CD4-positive, alpha-beta T cell (primary cell): ENCODE data around the gene XPR1. TPM values are rescaled to one million over a fixed set of nuclear protein-coding genes. Genes with fewer than 3 reads are reported as not detected.

Source experiments
- ATAC-seq: fragments of 200-7000 bp; cut with Tn5 transposase; one replicate; pipeline ENCODE4 v1.10.0; 2022; ENCODE audit warnings: mild to moderate bottlenecking; ENCODE audit not compliant: poor library complexity
- CTCF ChIA-PET: fragments of 350-600 bp; sonication (Branson Sonifier 250); formaldehyde crosslinking; loops from one replicate; lab custom pipeline; 2021; ENCODE audit warnings: antibody characterized with exemption, inconsistent platforms; lab: Charles Lee
- POLR2A ChIA-PET: fragments of 350-600 bp; sonication (Branson Sonifier 250); formaldehyde crosslinking; loops from one replicate; lab custom pipeline; 2021; ENCODE audit warnings: antibody characterized with exemption, inconsistent platforms; lab: Charles Lee
- DNase-seq, 14 experiments: peaks; one replicate each; pipeline ENCODE4 v3.0.0-alpha.2; 2013 to 2020; ENCODE audit warnings: mixed read lengths in 2 of 14
- H3K27ac ChIP-seq, 2 donors: one replicate each; pipeline versions ENCODE4 v1.5.1 to v1.7.0; 2013; ENCODE audit warnings: low read length in 2 of 2, low read depth in 1 of 2, mild to moderate bottlenecking in 1 of 2
- H3K27me3 ChIP-seq, 2 experiments: 1 replicate in 1 of 2; 2 replicates in 1 of 2; pipeline versions ENCODE4 v1.6.1 to v1.7.0; 2013; ENCODE audit warnings: low read length in 2 of 2, control low read depth in 1 of 2, mild to moderate bottlenecking in 1 of 2, moderate library complexity in 1 of 2; ENCODE audit not compliant: insufficient read depth in 2 of 2, control insufficient read depth in 1 of 2
- H3K36me3 ChIP-seq: one replicate; pipeline ENCODE4 v1.6.1; 2013; ENCODE audit warnings: low read length, control low read depth; ENCODE audit not compliant: insufficient read depth
- H3K4me1 ChIP-seq: one replicate; pipeline ENCODE4 v1.6.1; 2013; ENCODE audit warnings: low read length, control low read depth; ENCODE audit not compliant: insufficient read depth
- H3K4me3 ChIP-seq: one replicate; pipeline ENCODE4 v1.5.1; 2013; ENCODE audit warnings: mild to moderate bottlenecking, low read length, moderate library complexity
- H3K9me3 ChIP-seq, 2 experiments: 1 replicate in 1 of 2; 2 replicates in 1 of 2; pipeline versions ENCODE4 v1.6.1 to v1.7.0; 2013; ENCODE audit warnings: low read length in 2 of 2, mild to moderate bottlenecking in 2 of 2, control low read depth in 1 of 2, moderate library complexity in 1 of 2; ENCODE audit not compliant: control insufficient read depth in 1 of 2, insufficient read depth in 1 of 2
- H3K27ac Mint-ChIP-seq: one replicate; pipeline ENCODE4 v1.8.0; 2020; ENCODE audit warnings: mixed read lengths
- H3K27me3 Mint-ChIP-seq: one replicate; pipeline ENCODE4 v1.8.0; 2021; ENCODE audit warnings: mixed read lengths
- H3K36me3 Mint-ChIP-seq: one replicate; pipeline ENCODE4 v1.8.0; 2021; ENCODE audit warnings: low read depth, mixed read lengths
- H3K4me1 Mint-ChIP-seq: one replicate; pipeline ENCODE4 v1.8.0; 2021; ENCODE audit warnings: low read depth, mixed read lengths
- H3K4me3 Mint-ChIP-seq: one replicate; pipeline ENCODE4 v1.8.0; 2020; ENCODE audit warnings: mild to moderate bottlenecking, mixed read lengths
- H3K9me3 Mint-ChIP-seq: one replicate; pipeline ENCODE4 v1.8.0; 2020; ENCODE audit warnings: mixed read lengths
- CTCF ChIP-seq: fragments of 200-600 bp; IDR thresholded peaks from one replicate; pipeline ENCODE4 v1.8.0; 2022; ENCODE audit warnings: antibody characterized with exemption, mild to moderate bottlenecking
- intact Hi-C, 2 experiments: fragments of 100-400 bp; cut with DNase I in 1 of 2; cut with micrococcal nuclease in 1 of 2; formaldehyde crosslinking; loops; one replicate each; pipeline versions ENCODE4 v1.15.1 to v1.9.0; 2023 to 2025; cut with DNase I, micrococcal nuclease
- total RNA-seq, 174 experiments: library from RNA in 2 of 174; stranded (reverse) in 2 of 174; gene quantifications; one replicate each; pipeline ENCODE4 v1.2.3 and lab custom pipeline; 2021 to 2026

The XPR1 gene
- total RNA-seq, 2 experiments from 2014 or later = 13.7 TPM

GRCh38 chr1:180887841-180888240, 256.0 kb downstream of the XPR1 start:
- Histone ChIP-seq H3K4me1 (no peaks in the 10 kb centered on the region), H3K27ac (no peak overlapping the region), H3K27me3 (no peaks in the 10 kb centered on the region), H3K4me3 (no peak overlapping the region), H3K9me3 (no peaks in the 10 kb centered on the region), H3K36me3 (peaks cover 7% of the 10 kb centered on the region)
- H3K4me1 Mint-ChIP-seq = peaks cover 3% of the 10 kb centered on the region
- ATAC-seq = no peak
- TF ChIP-seq CTCF = no peak
- no peaks in the 10 kb centered on the region for H3K9me3 Mint-ChIP-seq
- intact Hi-C loops = loop anchor here in 1 of 2 experiments (10.0 kb wide), 1 partner anchor 537 kb away; no protein-coding TSS in a partner anchor
- H3K36me3 Mint-ChIP-seq = peaks cover 29% of the 10 kb centered on the region
- H3K27me3 Mint-ChIP-seq = no peaks in the 10 kb centered on the region
- CTCF ChIA-PET = no interaction called here
- H3K27ac Mint-ChIP-seq = no peak overlapping the region
- POLR2A ChIA-PET = no interaction called here
- H3K4me3 Mint-ChIP-seq = no peak overlapping the region
- no peak for DNase-seq

GRCh38 chr1:180888870-180889269, 257.0 kb downstream of the XPR1 start:
- DNase-seq (no peak), ATAC-seq (no peak)
- H3K36me3 Mint-ChIP-seq = peaks cover 20% of the 10 kb centered on the region
- intact Hi-C loops = loop anchor here in 1 of 2 experiments (10.0 kb wide), 1 partner anchor 536 kb away; no protein-coding TSS in a partner anchor
- no peaks in the 10 kb centered on the region for H3K9me3 Mint-ChIP-seq
- CTCF ChIA-PET = no interaction called here
- no peak overlapping the region for H3K4me3 ChIP-seq
- no peak overlapping the region for H3K27ac Mint-ChIP-seq
- no peaks in the 10 kb centered on the region for H3K27me3 Mint-ChIP-seq
- peaks cover 7% of the 10 kb centered on the region for H3K36me3 ChIP-seq
- H3K9me3 ChIP-seq = no peaks in the 10 kb centered on the region
- H3K27ac ChIP-seq = no peak overlapping the region
- TF ChIP-seq CTCF = no peak
- H3K4me1 Mint-ChIP-seq = peaks cover 10% of the 10 kb centered on the region
- H3K27me3 ChIP-seq = no peaks in the 10 kb centered on the region
- peaks cover 5% of the 10 kb centered on the region for H3K4me1 ChIP-seq
- no peak overlapping the region for H3K4me3 Mint-ChIP-seq
- POLR2A ChIA-PET = no interaction called here

- intact Hi-C loops = loop anchor here in 1 of 2 experiments (10.0 kb wide), 1 partner anchor 535 kb away; no protein-coding TSS in a partner anchor
- TF ChIP-seq CTCF = no peak
- no peak overlapping the region for H3K4me3 Mint-ChIP-seq
- ChIA-PET CTCF (no interaction called here), POLR2A (no interaction called here)
- no peak overlapping the region for H3K27ac ChIP-seq
- H3K27me3 ChIP-seq = no peaks in the 10 kb centered on the region
- DNase-seq (no peak), ATAC-seq (no peak)
- H3K4me3 ChIP-seq = no peak overlapping the region
- no peak overlapping the region for H3K27ac Mint-ChIP-seq
- H3K9me3 Mint-ChIP-seq = no peaks in the 10 kb centered on the region
- peaks cover 16% of the 10 kb centered on the region for H3K36me3 Mint-ChIP-seq
- H3K9me3 ChIP-seq = no peaks in the 10 kb centered on the region
- H3K27me3 Mint-ChIP-seq = no peaks in the 10 kb centered on the region
- H3K4me1 ChIP-seq = peaks cover 5% of the 10 kb centered on the region
- H3K4me1 Mint-ChIP-seq = peaks cover 14% of the 10 kb centered on the region
- peaks cover 3% of the 10 kb centered on the region for H3K36me3 ChIP-seq
Observed at GRCh38 chr1:180889325-180889724, 257.5 kb downstream of the XPR1 start.
